ENCODE measurements around the gene CAMK2B.

CAMK2B gene

GRCh38 chr7:44280993-44281721, 44.2 kb downstream of the CAMK2B start:
- no peak for TF ChIP-seq CTCF (IDR thresholded peaks at IDR 0.05; ENCODE audit: low read depth, low read length)
- H3K4me3 ChIP-seq (ENCODE audit: low read depth, low read length), result no peak overlapping the region

GRCh38 chr7:44280636-44280992, 44.8 kb downstream of the CAMK2B start:
- no peak overlapping the region for H3K4me3 ChIP-seq (ENCODE audit: low read depth, low read length)
- no peak for TF ChIP-seq CTCF (IDR thresholded peaks at IDR 0.05; ENCODE audit: low read depth, low read length)

- no peak for TF ChIP-seq CTCF (IDR thresholded peaks at IDR 0.05; ENCODE audit: low read depth, low read length)
- H3K4me3 ChIP-seq (ENCODE audit: low read depth, low read length), result no peak overlapping the region
Measured at GRCh38 chr7:44279731-44280505, 45.5 kb downstream of the CAMK2B start.

GRCh38 chr7:44279286-44279685, 46.1 kb downstream of the CAMK2B start:
- no peak overlapping the region for H3K4me3 ChIP-seq (ENCODE audit: low read depth, low read length)
- TF ChIP-seq CTCF (IDR thresholded peaks at IDR 0.05; ENCODE audit: low read depth, low read length), result no peak

- H3K4me3 ChIP-seq (ENCODE audit: low read depth, low read length), result no peak overlapping the region
- TF ChIP-seq CTCF (IDR thresholded peaks at IDR 0.05; ENCODE audit: low read depth, low read length), result no peak
Measured at GRCh38 chr7:44278451-44279161, 46.8 kb downstream of the CAMK2B start.

- H3K4me3 ChIP-seq (ENCODE audit: low read depth, low read length), result no peak overlapping the region
- no peak for TF ChIP-seq CTCF (IDR thresholded peaks at IDR 0.05; ENCODE audit: low read depth, low read length)
Measured at GRCh38 chr7:44277851-44278250, 47.5 kb downstream of the CAMK2B start.

GRCh38 chr7:44277391-44277790, 48.0 kb downstream of the CAMK2B start:
- TF ChIP-seq CTCF (IDR thresholded peaks at IDR 0.05; ENCODE audit: low read depth, low read length), result no peak
- H3K4me3 ChIP-seq (ENCODE audit: low read depth, low read length), result no peak overlapping the region

Data from WI38 (cell line).